NCI-H1930 (cell line): ENCODE data around the gene CERT1.
A peak's percentile ranks its signal among the peaks of the same experiment; 100 is the strongest.
"Not testable (repeated sequence)": the region's sequence is repeated elsewhere in the genome, so short reads cannot be mapped to it uniquely, and the experiment has no call there.

ENCODE experiments used
- DNase-seq, 2 experiments: peaks; one replicate each; lab custom pipeline; 2025; lab: John Stamatoyannopoulos, UW

Gene CERT1

GRCh38 chr5:75342836-75343235 is 168.6 kb downstream of the CERT1 start:
- DNase-seq = no peak

- DNase-seq = no peak
These were observed 169.5 kb downstream of the CERT1 start for GRCh38 chr5:75341934-75342333.

- DNase-seq = no peak
These were observed 170.5 kb downstream of the CERT1 start for GRCh38 chr5:75340714-75341478.

GRCh38 chr5:75338408-75338807 is 173.0 kb downstream of the CERT1 start:
- no peak for DNase-seq

GRCh38 chr5:75337366-75338021 is 173.9 kb downstream of the CERT1 start:
- DNase-seq = no peak

GRCh38 chr5:75336615-75337336 is 174.7 kb downstream of the CERT1 start, which contains the start of gene HMGCR:
Gene HMGCR (plus strand): TSS chr5:75337220. CDS start chr5:75342606, 5,386 bp downstream.
- peak; percentile 92 to 93 for DNase-seq

GRCh38 chr5:75335952-75336614 is 175.3 kb downstream of the CERT1 start:
- DNase-seq = peak; percentile 10 to 18

- no peak for DNase-seq
These were observed 175.9 kb downstream of the CERT1 start for GRCh38 chr5:75335486-75335885.

- not testable (repeated sequence) for DNase-seq
These were observed 177.0 kb downstream of the CERT1 start for GRCh38 chr5:75334413-75334812.

- DNase-seq = not testable (repeated sequence)
These were observed 177.7 kb downstream of the CERT1 start for GRCh38 chr5:75333759-75334158.

GRCh38 chr5:75331095-75332090 is 180.0 kb downstream of the CERT1 start:
- DNase-seq = no peak

- no peak for DNase-seq
These were observed 181.0 kb downstream of the CERT1 start for GRCh38 chr5:75330404-75330803.
